ENCODE measurements around the gene ACADS.
"Not testable (repeated sequence)": the region's sequence is repeated elsewhere in the genome, so short reads cannot be mapped to it uniquely, and the experiment has no call there.

The ACADS gene

GRCh38 chr12:120726961-120727360 lies 1.3 kb downstream of the ACADS start:
- no peak for DNase-seq (ENCODE audit: low read depth in 2 of 2)

- not testable (repeated sequence) for DNase-seq (ENCODE audit: low read depth in 2 of 2)
These were observed 6.6 kb downstream of the ACADS start for GRCh38 chr12:120732198-120732597.

DNA sequence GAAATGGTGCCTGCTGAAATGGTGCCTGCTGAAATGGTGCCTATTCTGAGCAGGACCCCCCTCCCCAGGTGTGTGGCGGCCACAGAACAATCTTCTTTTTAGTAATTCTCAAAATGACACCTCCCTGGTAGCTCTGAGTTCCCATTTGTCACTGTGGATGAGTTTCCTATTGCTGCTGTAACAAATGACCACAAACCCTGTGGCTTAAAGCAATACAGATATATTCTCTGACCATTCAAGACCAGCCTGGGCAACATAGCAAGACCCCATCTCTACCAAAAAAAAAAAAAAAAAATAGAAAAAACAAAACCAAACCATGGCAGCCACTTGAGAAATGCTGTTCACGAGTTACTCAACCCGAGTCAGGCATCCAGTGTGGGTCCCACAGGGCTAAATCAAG lies 7.9 kb downstream of the ACADS start:
- no peak for DNase-seq (ENCODE audit: low read depth in 2 of 2)

DNA sequence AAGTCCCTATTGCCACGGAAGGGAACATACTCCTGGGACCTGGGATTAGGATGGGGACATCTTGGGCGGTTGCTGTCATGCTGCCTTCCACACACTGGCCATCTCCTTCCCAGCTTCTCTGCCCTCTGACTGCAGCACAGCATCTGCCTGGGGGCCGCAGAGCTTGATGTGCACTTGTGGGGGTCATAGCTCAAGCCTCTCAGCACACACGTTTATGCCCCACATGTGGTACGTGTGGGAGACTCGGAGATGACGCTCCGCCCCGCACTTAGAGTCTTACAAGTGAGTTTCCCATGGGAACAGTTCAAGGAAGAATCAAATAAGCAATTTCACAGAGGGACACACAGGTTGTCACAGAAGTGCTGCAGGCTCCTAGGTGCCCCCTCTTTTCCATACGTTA lies 8.6 kb downstream of the ACADS start:
- DNase-seq (ENCODE audit: low read depth in 2 of 2) = no peak

DNA sequence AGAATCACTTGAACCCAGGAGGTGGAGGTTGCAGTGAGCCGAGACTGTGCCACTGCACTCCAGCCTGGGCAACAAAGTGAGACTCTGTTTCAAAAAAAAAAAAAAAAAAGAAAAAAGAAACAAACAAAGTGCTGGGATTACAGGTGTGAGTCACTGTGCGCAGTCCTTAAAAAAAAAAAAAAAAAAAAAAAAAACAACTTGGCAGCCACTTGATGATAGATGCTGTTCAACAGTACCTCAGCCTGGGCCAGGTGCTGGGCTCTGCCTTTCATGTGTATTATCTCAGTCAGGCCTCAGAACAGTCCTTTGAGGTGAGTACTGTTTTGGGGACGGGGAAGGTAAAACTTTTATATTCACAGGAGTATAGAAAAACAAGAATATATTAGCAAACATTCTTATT lies 9.6 kb downstream of the ACADS start:
- no peak for DNase-seq (ENCODE audit: low read depth in 2 of 2)

GRCh38 chr12:120736404-120737331 lies 11.0 kb downstream of the ACADS start:
- DNase-seq (ENCODE audit: low read depth in 2 of 2) = no peak

- DNase-seq (ENCODE audit: low read depth in 2 of 2) = no peak
These were observed 12.1 kb downstream of the ACADS start for GRCh38 chr12:120737557-120738251.

- DNase-seq (ENCODE audit: low read depth in 2 of 2) = no peak
These were observed 12.8 kb downstream of the ACADS start for GRCh38 chr12:120738252-120739030.

DNA sequence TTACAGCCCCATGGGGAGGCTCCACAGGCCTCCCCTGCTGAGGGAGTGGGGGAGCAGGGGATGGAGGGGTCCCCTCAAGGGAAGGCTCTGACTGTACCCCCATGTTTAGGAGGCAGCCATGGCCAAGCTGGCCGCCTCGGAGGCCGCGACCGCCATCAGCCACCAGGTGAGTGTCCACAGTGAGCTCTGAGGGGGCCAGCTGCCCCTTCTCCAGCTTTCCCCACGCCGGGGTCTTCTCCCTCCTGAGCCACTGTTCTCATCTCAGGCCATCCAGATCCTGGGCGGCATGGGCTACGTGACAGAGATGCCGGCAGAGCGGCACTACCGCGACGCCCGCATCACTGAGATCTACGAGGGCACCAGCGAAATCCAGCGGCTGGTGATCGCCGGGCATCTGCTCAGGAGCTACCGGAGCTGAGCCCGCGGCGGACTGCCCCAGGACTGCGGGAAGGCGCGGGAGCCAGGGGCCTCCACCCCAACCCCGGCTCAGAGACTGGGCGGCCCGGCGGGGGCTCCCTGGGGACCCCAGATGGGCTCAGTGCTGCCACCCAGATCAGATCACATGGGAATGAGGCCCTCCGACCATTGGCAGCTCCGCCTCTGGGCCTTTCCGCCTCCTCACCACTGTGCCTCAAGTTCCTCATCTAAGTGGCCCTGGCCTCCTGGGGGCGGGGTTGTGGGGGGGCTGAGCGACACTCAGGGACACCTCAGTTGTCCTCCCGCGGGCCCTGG lies 13.6 kb downstream of the ACADS start:
- no peak for DNase-seq (ENCODE audit: low read depth in 2 of 2)

DNA sequence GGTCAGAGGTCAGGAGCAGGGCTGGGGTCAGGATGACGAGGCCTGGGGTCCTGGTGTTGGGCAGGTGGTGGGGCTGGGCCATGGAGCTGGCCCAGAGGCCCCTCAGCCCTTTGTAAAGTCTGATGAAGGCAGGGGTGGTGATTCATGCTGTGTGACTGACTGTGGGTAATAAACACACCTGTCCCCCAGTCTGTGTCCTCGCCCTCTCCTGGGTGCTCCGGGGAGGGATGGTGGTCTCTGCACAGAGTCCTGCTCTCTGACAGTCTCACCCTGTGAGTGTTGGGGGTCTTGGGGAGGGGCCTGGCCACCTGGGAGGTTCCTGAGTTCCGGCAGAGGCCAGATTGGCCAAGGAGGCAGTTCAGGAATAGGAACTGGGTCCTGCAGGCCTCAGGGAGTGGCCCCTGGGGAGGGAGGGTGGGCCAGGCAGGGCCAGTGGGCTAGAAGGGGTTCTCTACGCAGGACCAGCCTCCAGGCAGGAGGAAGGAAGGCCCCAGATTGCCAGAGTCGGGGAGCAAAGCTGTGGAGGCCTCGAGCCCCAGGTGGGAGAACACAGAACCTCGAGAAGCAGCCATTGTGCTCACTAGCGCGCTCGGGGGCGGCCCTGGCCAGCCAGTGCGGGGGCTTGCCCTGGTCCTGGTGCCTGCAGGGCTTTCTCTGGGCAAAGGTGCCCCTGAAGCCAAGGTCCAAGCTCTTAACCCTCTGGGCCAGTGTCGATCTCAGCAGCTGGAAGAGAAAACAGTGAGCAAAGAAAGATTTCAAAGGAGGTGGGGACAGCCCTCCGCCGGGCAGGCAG lies 14.4 kb downstream of the ACADS start:
- DNase-seq (ENCODE audit: low read depth in 2 of 2) = no peak

- no peak for DNase-seq (ENCODE audit: low read depth in 2 of 2)
These were observed 15.2 kb downstream of the ACADS start for GRCh38 chr12:120740871-120741270.

GRCh38 chr12:120741476-120742421 lies 16.1 kb downstream of the ACADS start:
- DNase-seq (ENCODE audit: low read depth in 2 of 2) = no peak

- DNase-seq (ENCODE audit: low read depth in 2 of 2) = no peak
These were observed 19.4 kb downstream of the ACADS start for GRCh38 chr12:120744922-120745493.

DNA sequence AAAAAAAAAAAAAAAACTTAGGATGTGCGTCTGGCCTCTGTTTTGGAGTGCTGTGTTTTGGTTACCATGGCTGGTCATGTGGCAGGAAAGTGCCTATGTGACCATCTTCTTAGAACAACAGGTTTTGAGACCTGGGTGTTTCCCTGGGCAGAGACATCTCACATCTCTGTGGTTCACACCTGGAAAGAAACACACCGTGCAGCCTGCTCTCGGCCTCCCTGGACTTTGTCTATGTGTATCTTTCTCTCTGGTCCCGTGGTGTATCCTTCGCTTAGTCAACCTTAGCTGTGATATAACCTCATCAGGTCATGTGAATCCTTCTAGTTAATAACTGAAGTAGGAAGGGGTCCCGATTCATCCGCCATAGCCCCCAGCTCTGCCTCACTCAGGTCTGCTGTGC lies 22.6 kb downstream of the ACADS start:
- no peak for DNase-seq (ENCODE audit: low read depth in 2 of 2)

DNA sequence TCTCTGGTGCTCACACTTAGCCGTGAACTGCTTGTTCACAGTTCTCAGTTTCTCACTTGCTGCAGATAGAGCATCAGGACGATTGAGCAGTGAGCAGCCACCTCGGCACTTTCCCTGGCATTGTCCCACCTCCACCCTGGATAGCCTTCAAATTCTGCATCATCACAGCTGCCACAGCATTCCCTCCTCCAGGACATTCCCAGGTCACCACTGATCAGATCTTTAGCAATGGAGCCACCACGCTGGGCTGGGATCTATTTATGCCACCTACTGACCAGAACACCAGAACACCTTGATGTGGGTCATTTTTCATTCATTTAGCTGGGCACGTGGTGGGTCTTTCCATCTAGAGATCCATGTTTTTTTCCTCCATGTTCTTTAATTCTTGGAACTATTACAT lies 23.6 kb downstream of the ACADS start:
- no peak for DNase-seq (ENCODE audit: low read depth in 2 of 2)

DNA sequence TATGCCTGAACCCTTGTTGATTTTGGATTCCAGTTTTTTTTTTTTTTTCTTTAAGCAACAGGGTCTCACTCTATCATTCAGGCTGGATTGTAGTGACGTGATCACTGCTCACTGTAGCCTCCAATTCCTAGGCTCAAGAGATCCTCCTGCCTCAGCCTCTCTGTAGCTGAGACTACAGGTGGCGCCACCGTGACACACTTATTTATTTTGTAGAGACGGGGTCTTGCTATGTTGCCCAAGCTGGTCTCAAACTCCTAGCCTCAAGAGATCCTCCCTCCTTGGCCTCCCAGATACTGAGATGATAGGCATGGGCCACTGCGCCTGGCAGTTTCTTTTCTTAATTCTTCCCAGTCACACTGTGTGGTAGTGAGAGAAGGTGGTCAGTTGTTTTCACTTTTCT lies 25.2 kb downstream of the ACADS start:
- no peak for DNase-seq (ENCODE audit: low read depth in 2 of 2)

DNA sequence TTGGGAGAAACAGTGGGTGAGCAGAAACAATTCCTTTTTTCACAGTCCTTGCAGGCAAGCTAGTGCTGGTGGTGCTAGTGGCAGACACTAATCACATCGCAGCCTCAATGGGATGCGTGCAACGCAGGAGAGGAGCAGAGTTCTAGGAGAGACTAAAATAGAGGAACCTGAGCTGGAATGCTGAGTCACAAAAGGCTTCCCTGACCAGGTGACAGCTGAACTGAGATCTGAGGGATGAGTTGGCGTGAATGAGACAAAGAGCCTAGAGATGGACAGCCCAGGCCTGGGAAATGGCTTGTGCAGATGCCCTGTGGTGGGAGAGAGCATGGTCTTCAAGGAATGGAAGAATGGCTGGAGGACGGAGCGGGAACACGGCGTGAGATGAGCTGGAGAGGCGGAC lies 25.8 kb downstream of the ACADS start:
- DNase-seq (ENCODE audit: low read depth in 2 of 2) = no peak

DNA sequence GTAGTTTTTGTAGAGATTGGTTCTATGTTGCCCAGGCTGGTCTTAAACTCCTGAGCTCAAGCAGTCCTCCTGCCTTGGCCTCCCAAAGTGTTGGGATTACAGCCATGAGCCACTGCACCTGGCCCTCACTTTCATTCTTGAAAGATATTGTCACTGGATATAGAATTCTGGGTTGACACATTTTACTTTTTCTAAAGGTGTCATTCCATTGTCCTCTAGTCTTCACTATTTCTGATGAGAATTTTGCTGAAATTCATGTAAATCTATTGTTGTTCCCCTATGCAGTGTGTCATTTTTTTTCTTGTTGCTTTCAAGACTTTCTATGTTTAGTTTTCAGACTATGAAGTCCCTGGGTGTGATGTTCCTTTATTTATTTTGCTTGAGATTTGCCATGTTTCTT lies 29.2 kb downstream of the ACADS start:
- no peak for DNase-seq (ENCODE audit: low read depth in 2 of 2)

- no peak for DNase-seq (ENCODE audit: low read depth in 2 of 2)
These were observed 29.6 kb downstream of the ACADS start for GRCh38 chr12:120755269-120755668.
